Gastrocnemius medialis (tissue), 4 donors: ENCODE data around the gene FRS3. TPM values are rescaled to one million over a fixed set of nuclear protein-coding genes. Genes with fewer than 3 reads are reported as not detected.

Experiments used
- ATAC-seq, 2 donors: fragments of 150-250 bp; one replicate each; pipeline ENCODE4 v1.9.1; 2016
- DNase-seq, 2 donors: peaks; one replicate each; pipeline ENCODE4 v3.0.0-alpha.2; 2019
- H3K27ac ChIP-seq, 4 donors: fragments of 200-600 bp; sonication (generic); 1 replicate in 1 of 4; 2 replicates in 3 of 4; pipeline ENCODE4 v1.5.1; 2016 to 2018; ENCODE audit warnings: mild to moderate bottlenecking in 2 of 4, moderate library complexity in 1 of 4
- H3K27me3 ChIP-seq, 3 donors: fragments of 200-600 bp; sonication (generic) in 2 of 3; 1 replicate in 1 of 3; 2 replicates in 2 of 3; pipeline versions ENCODE4 v1.5.1 to v1.6.0; 2016 to 2019; ENCODE audit warnings: mild to moderate bottlenecking in 1 of 3, moderate library complexity in 1 of 3
- H3K36me3 ChIP-seq, 2 donors: fragments of 200-600 bp; sonication (generic) in 1 of 2; one replicate each; pipeline ENCODE4 v1.5.1; 2017 to 2018
- H3K4me1 ChIP-seq, 2 donors: fragments of 200-600 bp; sonication (generic) in 1 of 2; one replicate each; pipeline ENCODE4 v1.5.1; 2016 to 2017; ENCODE audit warnings: mild to moderate bottlenecking in 2 of 2
- H3K4me3 ChIP-seq, 4 donors: fragments of 200-600 bp; sonication (generic) in 3 of 4; 1 replicate in 1 of 4; 2 replicates in 3 of 4; pipeline ENCODE4 v1.5.1; 2016 to 2019; ENCODE audit warnings: mild to moderate bottlenecking in 2 of 4
- H3K9me3 ChIP-seq, 3 donors: fragments of 200-600 bp; sonication (generic) in 2 of 3; 1 replicate in 1 of 3; 2 replicates in 2 of 3; pipeline ENCODE4 v1.5.1; 2016 to 2019
- CTCF ChIP-seq, 5 experiments: fragments of 450-650 bp in 3 of 5; fragments of 200-600 bp in 2 of 5; sonication (generic) in 2 of 5; IDR thresholded peaks in 4 of 5; conservative IDR thresholded peaks in 1 of 5; 1 replicate in 4 of 5; 2 replicates in 1 of 5; pipeline ENCODE4 v1.5.1; 2016 to 2019; ENCODE audit warnings: antibody characterized with exemption in 5 of 5, mild to moderate bottlenecking in 3 of 5, moderate library complexity in 3 of 5
- POLR2A ChIP-seq, 2 donors: fragments of 450-650 bp; IDR thresholded peaks; one replicate each; pipeline ENCODE4 v1.6.1; 2017; ENCODE audit warnings: antibody characterized with exemption in 2 of 2, mild to moderate bottlenecking in 2 of 2, moderate library complexity in 2 of 2
- in situ Hi-C, 4 donors: fragments of 200-750 bp; cut with MboI; loops; one replicate each; pipeline versions ENCODE4 v1.15.0 to v1.8.0; 2017; ENCODE audit warnings: low sequenced_read_pairs in 4 of 4
- intact Hi-C: fragments of 100-400 bp; cut with DNase I; formaldehyde crosslinking; loops from one replicate; pipeline ENCODE4 v1.15.1; 2023; ENCODE audit warnings: low total_unique reads
- total RNA-seq, 4 donors: library from RNA; depleted of rRNA; stranded (reverse); fragments of >200 nt; gene quantifications; one replicate each; pipeline versions ENCODE4 v1.1.0 to v1.2.3, GENCODE V29; 2016

The FRS3 gene
- total RNA-seq, 4 donors from 2014 or later, result 2.9 to 6.9 (median 5.5) TPM

GRCh38 chr6:41775293-41775882, 4.3 kb downstream of the FRS3 start:
- H3K27ac ChIP-seq, result no peak overlapping the region
- peaks cover 6 to 12% of the 10 kb centered on the region in 2 donors for H3K4me1 ChIP-seq
- no peaks in the 10 kb centered on the region for H3K9me3 ChIP-seq
- ATAC-seq (no peak), DNase-seq (no peak)
- intact Hi-C loops, result loop anchor here (5.0 to 10.0 kb wide), 4 partner anchors 93 to 411 kb away; partner anchors contain the start of gene FOXP4
- TF ChIP-seq CTCF (IDR thresholded peaks at IDR 0.05 in 4 of 5, conservative IDR thresholded peaks at IDR 0.05 in 1 of 5) (no peak), POLR2A (IDR thresholded peaks at IDR 0.05) (no peak)
- peaks cover 0 to 64% of the 10 kb centered on the region in 2 donors for H3K36me3 ChIP-seq
- no peaks in the 10 kb centered on the region for H3K27me3 ChIP-seq
- H3K4me3 ChIP-seq, result no peak overlapping the region
- in situ Hi-C loops, result loop anchor here in 2 of 4 donors (10.0 kb wide), 2 partner anchors 171 to 181 kb away; no protein-coding TSS in a partner anchor

GRCh38 chr6:41774841-41775240, 4.9 kb downstream of the FRS3 start:
- H3K4me1 ChIP-seq, result peaks cover 6 to 12% of the 10 kb centered on the region in 2 donors
- H3K27me3 ChIP-seq, result no peaks in the 10 kb centered on the region
- DNase-seq, result no peak
- TF ChIP-seq CTCF (IDR thresholded peaks at IDR 0.05 in 4 of 5, conservative IDR thresholded peaks at IDR 0.05 in 1 of 5) (no peak), POLR2A (IDR thresholded peaks at IDR 0.05) (no peak)
- H3K9me3 ChIP-seq, result no peaks in the 10 kb centered on the region
- H3K4me3 ChIP-seq, result no peak overlapping the region
- H3K36me3 ChIP-seq, result peaks cover 0 to 69% of the 10 kb centered on the region in 2 donors
- no peak for ATAC-seq
- no peak overlapping the region for H3K27ac ChIP-seq
- intact Hi-C loops (loop anchor here (5.0 to 10.0 kb wide), 4 partner anchors 93 to 410 kb away; partner anchors contain the start of gene FOXP4), in situ Hi-C loops (loop anchor here in 3 of 4 donors (10.0 to 25.0 kb wide), 3 partner anchors 163 to 180 kb away; no protein-coding TSS in a partner anchor)

GRCh38 chr6:41771058-41771983, 8.4 kb downstream of the FRS3 start:
- Histone ChIP-seq H3K4me3 (no peak overlapping the region), H3K9me3 (no peaks in the 10 kb centered on the region), H3K27me3 (no peaks in the 10 kb centered on the region), H3K27ac (no peak overlapping the region), H3K4me1 (no peaks in the 10 kb centered on the region), H3K36me3 (peaks cover 0 to 57% of the 10 kb centered on the region in 2 donors)
- TF ChIP-seq POLR2A (IDR thresholded peaks at IDR 0.05), result no peak
- no peak for TF ChIP-seq CTCF (IDR thresholded peaks at IDR 0.05 in 4 of 5, conservative IDR thresholded peaks at IDR 0.05 in 1 of 5)
- ATAC-seq (no peak), DNase-seq (no peak)
- intact Hi-C loops (loop anchor here (10.0 kb wide), 1 partner anchor 407 kb away; no protein-coding TSS in a partner anchor), in situ Hi-C loops (loop anchor here in 3 of 4 donors (10.0 to 25.0 kb wide), 3 partner anchors 159 to 177 kb away; no protein-coding TSS in a partner anchor)

- ATAC-seq (no peak), DNase-seq (no peak)
- no peak for TF ChIP-seq POLR2A (IDR thresholded peaks at IDR 0.05)
- no peak for TF ChIP-seq CTCF (IDR thresholded peaks at IDR 0.05 in 4 of 5, conservative IDR thresholded peaks at IDR 0.05 in 1 of 5)
- Histone ChIP-seq H3K27ac (no peak overlapping the region), H3K4me3 (no peak overlapping the region), H3K4me1 (no peaks in the 10 kb centered on the region), H3K27me3 (no peaks in the 10 kb centered on the region), H3K36me3 (peaks cover 0 to 50% of the 10 kb centered on the region in 2 donors), H3K9me3 (no peaks in the 10 kb centered on the region)
- intact Hi-C loops, result loop anchor here (10.0 kb wide), 1 partner anchor 406 kb away; no protein-coding TSS in a partner anchor
- in situ Hi-C loops, result loop anchor here in 3 of 4 donors (10.0 to 25.0 kb wide), 3 partner anchors 158 to 176 kb away; no protein-coding TSS in a partner anchor
These were observed 9.2 kb downstream of the FRS3 start for GRCh38 chr6:41770381-41771057.
